SK-N-SH treated with all-trans-retinoic acid at 6 μM for 48 hours (cell line): ENCODE results near the gene KRTAP15-1.

Source experiments
- CREB5 ChIP-seq: fragments of 250-450 bp; sonication (Bioruptor Pico); IDR thresholded peaks from 2 replicates; pipeline ENCODE4 v1.5.1; 2020; ENCODE audit warnings: low read depth, mild to moderate bottlenecking, moderate library complexity
- CSDC2 ChIP-seq: fragments of 250-450 bp; sonication (Bioruptor Pico); IDR thresholded peaks from 2 replicates; pipeline ENCODE4 v1.5.0; 2020; ENCODE audit warnings: mild to moderate bottlenecking, moderate library complexity
- GLIS3 ChIP-seq: fragments of 250-450 bp; sonication (Bioruptor Pico); IDR thresholded peaks from 2 replicates; pipeline ENCODE4 v1.5.0; 2020; ENCODE audit warnings: mild to moderate bottlenecking, moderate library complexity
- ISL1 ChIP-seq: fragments of 250-450 bp; sonication (Bioruptor Pico); IDR thresholded peaks from 2 replicates; pipeline ENCODE4 v2.1.2; 2022; ENCODE audit warnings: mild to moderate bottlenecking, moderate library complexity
- OSR1 ChIP-seq: fragments of 250-450 bp; sonication (Bioruptor Pico); IDR thresholded peaks from 2 replicates; pipeline ENCODE4 v1.8.0; 2022; ENCODE audit warnings: moderate library complexity, mild to moderate bottlenecking, inconsistent platforms
- RARB ChIP-seq: fragments of 250-450 bp; sonication (Bioruptor Pico); IDR thresholded peaks from 2 replicates; pipeline ENCODE4 v1.8.0; 2021; ENCODE audit warnings: mild to moderate bottlenecking, moderate library complexity
- TOX ChIP-seq: fragments of 250-450 bp; sonication (Bioruptor Pico); IDR thresholded peaks from 2 replicates; pipeline ENCODE4 v1.8.0; 2021; ENCODE audit warnings: mild to moderate bottlenecking, moderate library complexity, borderline replicate concordance
- ZC3H10 ChIP-seq: fragments of 250-450 bp; sonication (Bioruptor Pico); IDR thresholded peaks from 2 replicates; pipeline ENCODE4 v1.5.1; 2021; ENCODE audit warnings: mild to moderate bottlenecking, moderate library complexity
- ZFP3 ChIP-seq: fragments of 250-450 bp; sonication (Bioruptor Pico); IDR thresholded peaks from 2 replicates; pipeline ENCODE4 v1.5.0; 2020; ENCODE audit warnings: mild to moderate bottlenecking, moderate library complexity
- ZFP30 ChIP-seq: fragments of 450-650 bp; formaldehyde crosslinking; IDR thresholded peaks from 2 replicates; pipeline ENCODE4 v1.5.0; 2022; ENCODE audit warnings: mild to moderate bottlenecking, moderate library complexity
- ZNF70 ChIP-seq: fragments of 450-650 bp; formaldehyde crosslinking; IDR thresholded peaks from 2 replicates; pipeline ENCODE4 v1.5.0; 2020; ENCODE audit warnings: mild to moderate bottlenecking, moderate library complexity
- TF ChIP-seq, protein P1 (sequence below): fragments of 250-450 bp; sonication (Bioruptor Pico); IDR thresholded peaks from 2 replicates; pipeline ENCODE4 v1.8.0; 2020; ENCODE audit warnings: mild to moderate bottlenecking, moderate library complexity, borderline replicate concordance

GRCh38 chr21:30447056-30447455 lies 7.0 kb downstream of the KRTAP15-1 start:
- TF ChIP-seq CSDC2 (CRISPR knock-in tag) (no peak), RARB (CRISPR knock-in tag) (no peak), ZNF70 (CRISPR knock-in tag) (no peak), OSR1 (CRISPR knock-in tag) (no peak), CREB5 (CRISPR knock-in tag) (no peak), GLIS3 (CRISPR knock-in tag) (no peak), ZC3H10 (no peak), ZFP30 (CRISPR knock-in tag) (no peak), ZFP3 (CRISPR knock-in tag) (no peak), ISL1 (CRISPR knock-in tag) (no peak), TOX (no peak)
- TF ChIP-seq, protein P1, sequence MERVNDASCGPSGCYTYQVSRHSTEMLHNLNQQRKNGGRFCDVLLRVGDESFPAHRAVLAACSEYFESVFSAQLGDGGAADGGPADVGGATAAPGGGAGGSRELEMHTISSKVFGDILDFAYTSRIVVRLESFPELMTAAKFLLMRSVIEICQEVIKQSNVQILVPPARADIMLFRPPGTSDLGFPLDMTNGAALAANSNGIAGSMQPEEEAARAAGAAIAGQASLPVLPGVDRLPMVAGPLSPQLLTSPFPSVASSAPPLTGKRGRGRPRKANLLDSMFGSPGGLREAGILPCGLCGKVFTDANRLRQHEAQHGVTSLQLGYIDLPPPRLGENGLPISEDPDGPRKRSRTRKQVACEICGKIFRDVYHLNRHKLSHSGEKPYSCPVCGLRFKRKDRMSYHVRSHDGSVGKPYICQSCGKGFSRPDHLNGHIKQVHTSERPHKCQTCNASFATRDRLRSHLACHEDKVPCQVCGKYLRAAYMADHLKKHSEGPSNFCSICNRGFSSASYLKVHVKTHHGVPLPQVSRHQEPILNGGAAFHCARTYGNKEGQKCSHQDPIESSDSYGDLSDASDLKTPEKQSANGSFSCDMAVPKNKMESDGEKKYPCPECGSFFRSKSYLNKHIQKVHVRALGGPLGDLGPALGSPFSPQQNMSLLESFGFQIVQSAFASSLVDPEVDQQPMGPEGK (CRISPR knock-in tag) = no peak
